Measurements from ENCODE around the gene RHO.
A peak's percentile ranks its signal among the peaks of the same experiment; 100 is the strongest.

RHO gene

DNA sequence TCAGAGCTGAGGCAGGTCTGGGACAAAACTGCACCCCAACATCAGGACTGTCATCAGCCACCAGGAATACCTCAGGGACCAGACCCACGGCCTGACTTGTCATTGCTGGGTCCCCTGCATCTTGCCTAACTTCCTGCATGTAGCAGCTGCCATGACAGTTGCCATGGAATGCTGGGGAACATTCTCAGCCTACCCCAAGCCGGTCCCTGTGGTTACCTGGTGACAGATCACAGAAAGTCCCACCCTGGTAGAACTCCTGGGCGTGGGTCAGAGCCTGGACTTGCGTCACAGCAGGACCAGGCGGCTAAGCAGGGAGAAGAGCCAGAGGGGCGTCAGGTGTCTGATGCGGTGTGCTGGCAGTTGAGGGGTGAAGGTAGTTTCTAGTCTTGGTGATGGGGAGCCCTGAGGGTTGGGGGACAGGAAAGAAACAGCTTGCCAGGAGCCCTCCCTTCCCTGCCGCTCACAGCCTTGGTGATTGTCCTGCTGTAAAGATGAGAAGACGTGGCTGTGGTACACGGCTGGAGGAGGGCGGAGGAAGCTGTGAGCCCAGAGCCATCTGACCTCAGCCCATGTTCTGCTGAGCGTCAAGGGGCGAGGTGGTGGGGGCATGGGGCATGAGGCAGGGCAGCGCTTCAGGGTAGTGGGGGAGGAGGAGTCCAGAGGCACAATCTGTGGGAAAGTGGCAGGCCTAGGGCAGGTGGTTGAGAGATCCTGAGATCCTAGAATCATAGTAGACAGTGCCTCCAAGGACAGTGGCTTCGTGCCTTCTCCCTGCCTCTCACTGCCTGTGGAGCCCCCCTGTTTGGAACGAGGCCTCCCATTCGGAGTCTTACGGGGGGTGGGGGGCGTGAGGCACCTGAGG is 19.9 kb downstream of the RHO start:
- DNase-seq, result no peak

DNA sequence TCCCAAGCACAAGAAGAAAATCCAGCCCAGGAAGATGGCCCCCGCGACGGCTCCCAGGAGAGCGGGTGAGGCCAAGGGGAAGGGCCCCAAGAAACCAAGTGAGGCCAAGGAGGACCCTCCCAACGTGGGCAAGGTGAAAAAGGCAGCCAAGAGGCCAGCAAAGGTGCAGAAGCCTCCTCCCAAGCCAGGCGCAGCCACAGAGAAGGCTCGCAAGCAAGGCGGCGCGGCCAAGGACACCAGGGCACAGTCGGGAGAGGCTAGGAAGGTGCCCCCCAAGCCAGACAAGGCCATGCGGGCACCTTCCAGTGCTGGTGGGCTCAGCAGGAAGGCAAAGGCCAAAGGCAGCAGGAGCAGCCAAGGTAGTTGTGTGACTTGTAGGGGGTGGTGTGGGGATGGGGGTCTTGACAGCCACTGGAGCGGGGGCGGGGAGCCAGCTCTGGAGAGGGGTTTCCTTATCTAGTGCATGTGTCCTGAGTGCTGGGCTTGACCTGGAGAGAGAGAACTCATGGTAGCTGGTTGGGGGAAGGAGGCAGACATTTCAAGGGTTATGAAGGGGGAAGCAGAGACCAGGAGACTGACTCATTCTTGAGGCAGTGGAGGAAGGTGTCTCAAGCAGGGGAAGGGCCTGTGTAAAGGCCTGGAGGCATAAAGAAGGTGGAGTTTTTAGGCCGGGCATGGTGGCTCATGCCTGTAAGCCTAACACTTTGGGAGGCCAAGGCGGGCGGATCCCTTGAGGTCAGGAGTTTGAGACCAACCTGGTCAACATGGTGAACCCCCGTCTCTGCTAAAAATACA is 20.8 kb downstream of the RHO start:
- DNase-seq, result no peak

DNA sequence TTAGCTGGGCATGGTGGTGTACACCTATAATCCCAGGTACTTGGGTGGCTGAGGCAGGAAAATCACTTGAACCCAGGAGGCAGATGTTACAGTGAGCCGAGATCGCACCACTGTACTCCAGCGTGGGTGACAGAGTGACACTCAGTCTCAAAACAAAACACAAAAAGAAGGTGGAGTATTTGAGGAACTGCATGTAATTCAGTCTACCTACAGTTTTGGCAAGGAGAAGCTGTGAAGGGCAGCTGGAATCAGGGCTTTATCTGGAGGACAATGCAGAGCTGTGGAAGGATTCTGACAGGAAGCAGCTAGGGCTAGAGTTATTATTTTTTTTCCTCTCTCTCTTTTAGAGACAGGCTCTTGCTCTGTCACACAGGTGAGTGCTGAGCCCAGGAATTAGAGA is 21.4 kb downstream of the RHO start:
- DNase-seq, result no peak

DNA sequence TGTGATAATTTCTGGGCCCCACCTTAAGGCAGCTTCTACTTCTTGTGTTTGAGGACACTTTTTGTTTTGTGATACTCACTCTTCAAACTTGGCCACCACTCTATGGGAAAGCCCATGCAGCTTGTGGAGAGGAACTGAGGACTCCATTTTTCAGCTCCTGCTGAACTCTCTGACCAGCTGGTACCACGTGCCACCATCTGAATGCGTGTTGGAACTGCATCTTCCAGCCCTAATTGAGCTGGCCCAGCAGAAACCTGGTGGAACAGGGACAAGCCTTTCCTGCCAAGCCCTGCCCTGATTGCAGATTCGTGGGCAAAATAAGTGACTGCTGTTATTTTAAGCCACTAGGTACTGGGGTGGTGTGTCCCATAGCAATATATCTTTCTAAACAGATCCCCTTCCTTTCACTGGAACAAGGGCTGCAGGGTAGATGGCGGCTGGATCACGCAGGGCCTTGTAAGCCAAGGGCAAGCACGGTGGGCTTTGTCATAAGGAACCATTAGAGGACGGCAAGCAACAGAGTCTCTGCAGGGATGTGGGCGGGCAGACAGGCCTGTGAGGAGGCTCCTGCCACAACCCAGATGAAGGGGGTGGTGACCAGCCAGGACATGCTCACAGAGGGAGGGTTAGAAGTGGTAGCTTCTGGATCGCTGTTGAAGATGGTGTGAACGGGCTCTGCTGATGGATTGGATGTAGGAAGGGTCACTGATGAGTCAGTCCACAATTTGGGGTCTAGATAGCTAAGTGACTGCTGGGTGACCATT is 24.0 kb downstream of the RHO start:
- peak; percentile 1 for DNase-seq

DNA sequence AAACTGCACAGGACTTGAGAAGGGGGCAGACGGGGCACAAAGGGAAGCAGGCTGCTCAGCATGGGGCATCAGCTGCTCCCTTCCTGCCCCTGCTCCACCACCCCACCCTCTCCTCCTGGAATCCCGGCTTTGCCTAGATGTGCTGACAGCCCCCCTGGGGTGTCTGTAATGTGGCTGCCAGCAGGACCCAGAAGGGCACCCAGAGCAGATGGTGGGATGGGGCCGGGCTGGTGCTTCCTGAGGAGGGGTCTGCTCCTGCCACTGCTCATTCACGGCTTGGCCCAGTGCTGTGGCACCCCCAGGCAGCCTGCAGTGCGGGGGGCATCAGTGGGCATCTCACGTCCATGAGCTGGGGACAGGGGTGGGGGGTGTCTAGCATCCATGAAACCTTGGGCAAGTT is 24.7 kb downstream of the RHO start:
- peak; percentile 71 for DNase-seq

DNA sequence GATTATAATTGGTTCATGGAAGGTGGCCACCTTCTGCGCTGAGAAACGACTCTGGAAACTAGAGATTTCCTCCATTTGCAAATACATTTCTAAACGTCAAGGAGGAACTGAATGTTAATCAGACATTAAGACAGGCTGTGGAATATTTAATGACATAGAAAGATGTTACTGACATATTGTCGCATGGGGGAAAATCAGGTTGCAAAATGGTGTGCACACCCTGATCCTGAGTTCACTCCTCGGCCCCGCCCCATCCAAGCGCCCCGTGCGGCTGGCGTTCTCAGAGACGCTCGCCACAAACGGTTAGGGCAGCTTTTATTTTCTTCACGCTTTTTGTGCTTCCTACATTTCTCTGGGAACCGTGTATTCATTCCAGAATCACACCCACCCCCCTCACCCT is 25.3 kb downstream of the RHO start:
- peak; percentile 40 for DNase-seq

DNA sequence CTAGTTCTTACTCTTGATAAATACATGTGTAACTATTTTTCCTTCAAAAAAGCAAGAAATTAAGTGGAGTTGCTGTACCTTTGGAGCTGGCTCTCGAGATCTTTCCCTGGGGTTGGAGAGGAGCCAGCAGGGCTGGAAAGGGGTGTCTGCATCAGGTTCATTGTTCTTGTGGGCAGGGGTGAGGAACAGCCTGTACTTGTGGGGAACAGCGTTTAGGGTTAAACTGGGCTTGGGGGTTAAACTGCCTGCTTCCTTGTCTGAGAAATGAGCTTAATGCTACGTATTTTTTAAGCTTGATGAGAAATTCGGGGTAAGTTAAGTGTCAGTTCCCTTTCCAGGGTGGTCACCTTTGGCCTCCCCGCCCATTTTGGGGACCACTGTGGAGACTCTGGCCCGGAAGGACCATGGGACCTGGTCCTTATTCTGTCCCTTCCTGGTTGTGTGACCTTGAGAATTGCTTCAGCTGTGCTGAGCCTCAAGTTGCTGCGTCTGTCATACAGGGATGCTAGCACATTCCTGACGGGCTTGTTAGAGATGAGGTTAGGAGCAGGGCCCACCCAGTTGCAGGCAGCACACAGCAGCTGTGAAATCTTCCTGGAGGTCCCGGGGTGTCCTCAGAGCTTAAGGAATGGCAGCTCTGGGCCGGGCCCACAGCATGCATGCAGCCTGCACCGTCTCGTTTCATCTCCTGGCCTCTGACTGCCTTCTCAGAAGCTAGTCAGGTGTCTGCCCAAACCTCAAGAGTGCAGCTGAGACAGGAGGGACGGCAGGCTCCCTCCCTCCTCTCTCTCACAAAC is 26.1 kb downstream of the RHO start:
- DNase-seq, result no peak

DNA sequence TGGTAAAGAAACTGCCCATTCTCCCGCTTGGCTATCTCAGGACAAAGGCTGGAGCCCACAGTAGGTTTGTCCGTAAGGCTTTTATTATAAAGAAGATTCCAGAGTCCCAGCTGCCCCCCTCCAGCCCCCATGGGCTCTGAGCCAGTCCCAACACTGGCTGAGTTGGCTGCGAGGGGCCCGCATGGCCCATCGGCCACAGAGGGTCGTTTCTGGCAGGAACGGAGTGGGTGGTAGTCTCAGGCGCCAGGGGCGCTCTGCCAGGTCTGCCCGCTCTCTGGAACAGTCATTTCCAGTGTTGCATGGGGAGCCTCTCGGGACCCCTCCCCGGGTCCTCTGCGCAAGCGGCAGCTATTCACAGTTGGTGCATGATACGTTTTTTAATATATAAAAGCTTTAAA is 26.7 kb downstream of the RHO start:
- DNase-seq, result no peak

DNA sequence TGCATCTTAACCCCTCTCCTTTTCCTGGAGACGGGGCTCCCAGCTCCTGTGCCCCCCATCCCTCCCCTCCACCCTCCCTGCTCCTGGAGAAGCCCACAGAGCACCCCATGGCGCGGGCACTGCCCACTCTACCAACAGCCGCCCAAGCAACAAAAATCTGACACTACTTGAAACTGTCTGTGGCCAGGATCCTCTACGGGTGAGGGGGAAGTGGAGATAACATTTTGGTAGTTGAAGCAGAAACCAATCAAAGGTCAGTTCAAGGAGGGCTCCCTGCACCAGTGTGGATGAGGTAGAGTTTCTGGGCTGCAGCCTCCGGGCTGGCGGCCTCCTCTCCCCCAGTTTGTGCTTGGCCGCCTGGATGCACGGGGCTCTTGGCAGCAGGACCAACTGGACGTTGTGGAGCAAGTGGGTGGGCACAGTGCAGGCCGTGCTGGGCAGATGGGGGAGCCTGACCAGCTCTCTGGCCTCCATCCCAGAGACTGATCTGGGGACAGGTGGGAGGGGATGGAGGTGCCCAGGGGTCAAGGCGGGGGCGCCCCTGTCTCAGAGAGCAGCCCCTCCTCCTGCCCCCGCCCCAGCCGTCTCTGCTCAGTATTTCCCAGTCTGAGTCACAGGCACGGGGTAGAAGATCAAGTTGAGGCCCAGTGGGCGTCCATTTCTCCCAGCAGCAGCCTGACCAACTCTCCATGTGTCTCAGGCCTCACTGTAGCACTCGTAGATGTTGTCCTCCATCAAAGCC is 27.3 kb downstream of the RHO start:
- no peak for DNase-seq

DNA sequence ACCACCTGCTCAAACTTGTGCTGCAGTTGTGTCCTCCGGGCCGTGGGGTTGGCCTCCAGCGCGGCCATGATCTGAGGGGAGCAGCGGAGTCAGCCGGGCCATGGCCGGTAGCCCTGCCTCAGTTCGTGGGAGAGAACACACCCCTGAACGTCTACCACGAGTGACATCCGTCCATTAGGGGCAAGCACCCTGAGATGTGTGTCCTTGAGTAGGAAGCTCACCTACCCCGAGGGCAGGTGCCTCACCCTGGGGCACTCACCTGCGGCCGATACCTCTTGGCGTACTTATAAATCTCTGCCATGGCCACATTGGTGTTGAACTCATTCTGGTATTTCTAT is 27.9 kb downstream of the RHO start:
- no peak for DNase-seq

DNA sequence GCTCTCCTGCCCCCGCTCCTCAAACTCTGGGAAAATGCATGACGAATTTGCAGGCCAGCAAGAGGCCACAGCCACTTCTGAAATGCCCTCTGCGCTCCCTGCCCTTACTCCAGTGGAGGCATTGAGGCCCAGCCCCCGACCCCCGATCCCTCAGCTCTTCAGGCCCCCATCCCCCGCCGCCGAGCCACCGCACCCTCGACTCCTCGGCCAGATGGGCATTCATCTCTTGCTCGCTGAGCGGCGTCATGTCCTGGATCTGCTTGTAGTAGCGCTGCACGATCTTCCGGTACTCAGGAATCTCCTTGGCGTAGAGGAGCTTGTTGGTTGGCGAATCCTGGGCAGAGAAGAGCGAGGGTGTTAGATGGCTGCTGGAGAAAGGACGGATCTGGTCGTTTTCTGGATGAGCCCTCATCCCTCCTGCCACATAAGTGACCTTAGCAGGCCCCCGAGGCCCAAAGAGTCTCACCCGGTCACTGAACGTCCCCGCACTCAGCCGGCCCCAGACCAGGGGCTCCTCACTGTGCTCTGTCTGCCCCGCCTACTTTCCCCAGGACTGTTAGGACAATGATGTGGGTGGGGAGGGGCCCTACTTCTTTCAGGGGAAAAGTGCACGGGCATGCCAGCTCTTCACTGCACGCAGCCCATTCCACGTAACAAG is 28.6 kb downstream of the RHO start:
- DNase-seq, result no peak

DNA sequence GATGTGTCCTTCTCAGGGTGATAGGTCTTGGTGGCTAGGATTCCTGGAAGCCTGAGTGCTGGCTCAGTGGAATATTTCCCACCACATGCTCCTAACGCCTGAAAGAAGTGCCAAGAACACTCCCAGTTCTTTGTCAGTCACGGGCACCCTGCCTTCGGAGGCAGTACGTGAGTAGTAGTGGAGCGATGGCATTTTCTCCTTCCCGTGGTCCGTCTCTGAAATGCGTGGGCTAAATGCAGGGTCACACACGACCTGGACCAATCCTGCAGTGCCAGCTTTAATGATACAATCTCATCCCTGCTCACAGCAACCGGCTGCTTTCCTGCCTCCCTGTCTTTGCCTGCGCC is 29.1 kb downstream of the RHO start:
- DNase-seq, result no peak

DNA sequence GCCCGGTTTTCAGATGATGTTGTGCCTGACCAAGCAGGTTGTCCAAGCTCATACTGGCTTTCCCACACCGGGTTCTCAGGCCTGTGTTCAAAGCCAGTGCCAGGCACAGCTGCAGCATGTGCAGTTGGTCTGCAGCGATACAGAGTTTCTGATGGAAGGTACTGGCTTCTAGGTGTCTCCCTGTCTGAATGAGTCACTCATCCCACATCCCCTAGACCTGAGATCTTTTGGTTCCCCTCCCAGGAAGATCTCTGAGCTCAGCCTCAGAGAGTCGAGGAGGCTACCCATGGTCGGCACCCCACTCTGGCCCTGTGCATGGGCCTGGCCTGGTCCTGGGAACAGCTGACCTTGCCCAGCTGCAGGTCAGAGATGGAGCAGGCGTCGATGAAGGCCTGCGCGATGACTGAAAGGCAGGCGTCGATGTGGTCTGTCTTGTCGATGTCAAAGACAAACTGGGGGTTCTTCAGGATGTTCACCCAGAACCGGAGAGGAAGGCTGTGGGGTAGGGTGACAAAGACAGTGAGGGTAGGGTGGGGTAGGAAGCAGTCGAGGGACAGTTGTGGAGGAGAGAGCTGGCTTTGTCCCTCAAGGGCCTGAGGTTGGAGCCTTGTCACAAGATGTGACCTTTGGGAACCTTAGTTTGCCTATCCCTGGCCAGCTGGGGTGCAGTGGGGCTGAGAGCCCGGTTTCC is 29.8 kb downstream of the RHO start:
- no peak for DNase-seq

DNA sequence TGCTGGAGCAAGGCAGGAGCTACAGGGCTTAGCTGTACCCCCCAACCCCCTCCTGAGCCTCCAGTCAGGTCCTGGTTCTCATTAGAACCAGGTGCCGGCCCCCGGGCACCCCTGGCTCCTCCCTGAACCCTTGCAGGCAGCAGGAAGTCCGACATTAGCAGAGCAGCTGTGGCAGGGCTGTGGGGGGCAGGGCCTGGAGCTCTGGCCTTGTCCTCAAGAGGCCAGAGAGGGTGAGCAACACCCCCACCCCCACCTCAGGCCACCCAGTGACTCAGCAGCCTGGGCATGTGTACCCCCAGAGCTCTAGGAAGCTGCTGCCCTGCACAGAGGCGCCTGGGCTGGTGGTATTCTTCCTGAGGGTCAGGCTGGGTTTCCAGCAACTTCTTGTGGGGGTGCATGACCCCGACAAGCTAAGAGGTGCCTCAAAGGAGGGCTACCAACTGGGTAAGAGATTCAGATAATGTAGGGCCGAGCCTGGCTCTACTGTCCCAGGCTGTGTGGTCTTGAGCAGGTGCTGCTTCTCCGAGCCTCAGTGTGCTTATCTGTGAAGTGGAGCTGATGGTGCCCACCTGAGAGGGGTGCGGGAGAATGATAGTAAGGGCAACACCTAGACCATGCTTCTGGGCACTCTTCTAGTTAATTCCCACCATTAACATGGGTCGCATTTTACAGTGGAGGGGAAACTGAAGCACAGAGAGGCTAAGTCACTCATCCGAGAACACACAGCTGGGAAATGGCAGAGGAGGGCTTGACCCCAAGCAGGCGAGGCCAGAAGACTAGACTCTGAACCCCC is 30.5 kb downstream of the RHO start:
- no peak for DNase-seq

DNA sequence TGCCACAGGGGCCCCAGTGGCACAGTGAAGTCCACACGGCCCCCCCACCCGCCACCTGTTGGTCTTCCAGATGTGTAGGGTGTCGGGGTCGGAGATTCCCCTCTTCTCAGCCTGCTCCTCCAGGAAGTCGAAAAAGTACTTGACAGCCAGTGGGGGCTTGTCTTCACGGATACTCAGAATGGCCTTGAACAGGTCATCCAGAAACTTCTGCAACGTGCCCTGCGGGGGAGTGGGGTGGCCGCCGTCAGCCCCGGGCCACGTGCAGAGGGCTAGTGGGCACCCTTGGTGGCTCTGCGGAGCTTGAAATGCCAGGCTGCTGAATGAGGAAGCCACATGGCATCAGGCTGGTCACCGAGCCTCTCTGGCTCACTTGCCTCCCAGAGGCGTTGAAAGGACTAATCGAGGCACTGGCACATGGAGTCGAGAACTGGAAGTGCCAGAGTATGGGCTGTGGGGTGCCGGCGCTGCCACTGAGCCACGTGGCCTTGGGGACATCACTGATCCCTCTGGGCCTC is 31.2 kb downstream of the RHO start:
- no peak for DNase-seq

DNA sequence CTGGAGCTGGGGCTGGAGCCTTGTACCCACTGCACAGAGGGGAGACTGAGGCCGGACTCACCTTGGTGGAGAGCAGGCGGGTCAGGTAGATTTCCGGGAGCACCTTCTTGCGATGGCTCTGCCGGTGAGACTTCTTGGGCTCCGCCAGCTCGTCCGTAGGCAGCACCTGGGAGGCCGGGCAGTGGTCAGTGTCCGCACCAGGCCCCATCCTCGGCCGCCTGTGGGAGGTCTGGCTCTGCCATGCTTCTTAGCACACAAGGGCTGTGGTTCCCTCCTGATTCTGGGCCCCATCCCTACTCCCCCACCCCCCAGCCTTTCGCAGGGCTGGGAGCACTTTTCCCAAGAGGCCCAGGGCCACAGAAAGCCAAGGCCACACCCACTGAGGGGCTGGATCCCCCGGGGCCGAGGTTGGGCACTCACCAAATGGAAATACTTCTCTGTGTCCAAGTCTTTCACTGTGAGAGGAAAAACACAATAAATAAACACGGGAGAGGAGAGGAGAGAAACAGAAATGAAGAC is 31.9 kb downstream of the RHO start:
- DNase-seq, result no peak

DNA sequence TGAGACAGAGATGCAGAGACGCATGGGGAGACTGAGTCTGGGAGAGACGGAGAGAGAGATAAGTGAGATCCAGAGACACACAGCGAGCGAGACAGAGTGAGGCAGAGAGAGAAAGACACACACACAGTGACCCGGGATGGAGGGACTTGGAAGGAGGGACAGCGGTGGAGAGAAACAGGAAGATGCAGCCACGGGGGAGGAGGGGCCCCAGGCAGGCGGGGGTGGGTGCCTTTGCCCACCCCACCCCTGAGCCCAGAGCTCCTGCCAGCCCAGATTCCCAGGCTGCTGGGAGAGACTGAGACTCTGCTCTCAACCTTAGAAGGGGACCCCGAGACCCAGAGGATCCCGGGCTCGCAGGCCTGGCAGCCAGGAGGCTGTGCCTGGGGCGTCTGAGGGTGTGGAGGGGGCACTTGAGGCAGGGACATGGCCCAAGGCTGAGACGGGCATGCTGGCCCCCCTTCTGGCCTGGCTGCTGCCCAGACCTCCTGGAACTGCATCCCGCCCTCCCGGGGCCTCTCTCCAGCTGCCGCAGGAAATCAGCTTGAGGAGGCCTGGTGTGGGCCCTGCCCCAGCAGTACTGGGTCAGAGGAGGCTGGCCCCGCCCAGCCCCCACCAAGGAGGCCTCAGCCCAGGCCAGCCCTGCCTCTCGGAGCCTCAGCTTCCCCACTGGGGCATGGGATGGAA is 32.6 kb downstream of the RHO start:
- peak; percentile 3 for DNase-seq

DNA sequence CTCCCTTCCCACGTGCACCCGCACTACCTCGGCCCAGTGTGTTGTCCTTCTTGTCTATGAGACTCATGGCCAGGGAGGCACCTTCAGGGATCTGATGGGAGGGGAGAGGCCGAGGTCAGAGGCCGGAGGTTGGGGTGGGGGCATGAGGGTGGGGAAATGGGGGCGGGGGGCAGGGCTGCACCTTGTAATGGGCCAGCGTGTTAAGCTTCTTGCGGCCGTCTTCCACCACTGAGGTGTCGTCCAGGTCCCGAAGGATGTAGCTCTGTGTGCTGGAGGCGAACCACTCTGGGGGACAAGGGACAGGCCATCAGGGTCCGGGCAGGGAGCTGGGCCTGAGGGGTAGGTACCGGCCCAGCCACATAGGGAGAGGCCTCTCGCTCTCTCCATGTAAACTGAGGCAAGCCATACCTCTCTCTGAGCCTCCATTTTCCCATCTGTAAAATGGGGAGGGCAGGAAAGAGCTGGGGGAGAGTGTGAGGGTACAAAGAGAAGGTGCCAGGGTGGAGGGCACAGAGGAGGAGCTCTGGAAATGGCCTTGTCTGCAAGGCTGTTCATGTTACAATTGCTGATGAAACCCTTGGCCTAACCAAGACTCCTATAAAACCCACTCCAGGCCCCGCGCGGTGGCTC is 33.3 kb downstream of the RHO start:
- DNase-seq, result no peak

DNA sequence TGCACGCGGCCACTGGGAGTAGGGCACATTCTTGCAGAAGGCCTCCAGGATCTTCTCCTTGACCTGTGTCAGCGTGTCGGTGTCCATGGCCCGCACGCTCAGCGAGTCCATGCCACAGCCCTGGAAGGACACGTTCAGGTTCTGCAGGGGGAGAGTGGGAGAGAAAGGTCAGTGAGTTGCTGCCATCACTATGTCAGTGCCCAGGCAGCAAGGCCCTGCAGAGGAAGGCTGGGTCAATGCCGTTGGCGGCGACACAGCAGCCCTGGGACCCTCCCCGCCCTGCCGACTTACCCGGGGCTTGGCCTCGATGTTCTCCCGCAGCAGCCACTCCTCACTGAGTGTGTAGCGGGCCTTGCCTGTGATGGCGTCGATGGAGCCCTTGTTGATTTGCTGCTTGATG is 34.4 kb downstream of the RHO start:
- DNase-seq, result no peak

All from NCI-H69 (cell line).